H1 (cell line): Measurements from ENCODE around the gene CCDC40.

ENCODE experiments used
- BRCA1 ChIP-seq: IDR thresholded peaks from 2 replicates; pipeline ENCODE4 v1.6.1; 2012; ENCODE audit warnings: low read depth, low read length, improper control_type of control experiment
- EGR1 ChIP-seq: IDR thresholded peaks from 2 replicates; pipeline ENCODE4 v1.6.1; 2011; ENCODE audit warnings: low read depth, low read length, borderline replicate concordance
- EP300 ChIP-seq, 2 experiments: IDR thresholded peaks; 1 replicate in 1 of 2; 2 replicates in 1 of 2; pipeline ENCODE4 v1.6.1; 2011 to 2012; ENCODE audit warnings: low read depth in 2 of 2, low read length in 2 of 2, mild to moderate bottlenecking in 2 of 2, borderline replicate concordance in 1 of 2, inconsistent platforms in 1 of 2, moderate library complexity in 1 of 2
- EZH2 ChIP-seq: fragments of 200-600 bp; sonication (generic); IDR thresholded peaks from 2 replicates; pipeline ENCODE4 v1.7.1; 2012; ENCODE audit warnings: low read depth, mild to moderate bottlenecking, moderate library complexity, low read length, inconsistent platforms; ENCODE audit not compliant: severe bottlenecking
- RFX5 ChIP-seq: IDR thresholded peaks from 2 replicates; pipeline ENCODE4 v1.6.1; 2011; ENCODE audit warnings: low read depth, low read length, improper control_type of control experiment, borderline replicate concordance
- SUZ12 ChIP-seq: fragments of 200-600 bp; sonication (generic); IDR thresholded peaks from 2 replicates; pipeline ENCODE4 v1.6.1; 2012; ENCODE audit warnings: mild to moderate bottlenecking, inconsistent platforms, low read length, moderate library complexity, mixed read lengths
- TAF1 ChIP-seq: IDR thresholded peaks from 2 replicates; pipeline ENCODE4 v1.6.1; 2011; ENCODE audit warnings: mild to moderate bottlenecking, low read depth, low read length
- TCF12 ChIP-seq: IDR thresholded peaks from 2 replicates; pipeline ENCODE4 v1.6.1; 2011; ENCODE audit warnings: low read depth, mild to moderate bottlenecking, low read length
- TEAD4 ChIP-seq: IDR thresholded peaks from 2 replicates; pipeline ENCODE4 v1.6.1; 2012; ENCODE audit warnings: low read depth, low read length, inconsistent platforms, mixed read lengths
- YY1 ChIP-seq: IDR thresholded peaks from 2 replicates; pipeline ENCODE4 v1.6.1; 2011; ENCODE audit warnings: low read depth, mild to moderate bottlenecking, low read length
- TF ChIP-seq, protein P1 (sequence below), 3 experiments: IDR thresholded peaks; 1 replicate in 2 of 3; 2 replicates in 1 of 3; pipeline versions ENCODE4 v1.5.1 to v1.6.1; 2011; ENCODE audit warnings: low read length in 3 of 3, mild to moderate bottlenecking in 3 of 3, inconsistent platforms in 2 of 3, low read depth in 1 of 3, moderate library complexity in 1 of 3; ENCODE audit not compliant: insufficient read depth in 1 of 3; ENCODE audit errors: control extremely low read depth in 1 of 3
- TF ChIP-seq, protein P2 (sequence below): IDR thresholded peaks from 2 replicates; pipeline ENCODE4 v1.6.1; 2012; ENCODE audit warnings: inconsistent platforms

DNA sequence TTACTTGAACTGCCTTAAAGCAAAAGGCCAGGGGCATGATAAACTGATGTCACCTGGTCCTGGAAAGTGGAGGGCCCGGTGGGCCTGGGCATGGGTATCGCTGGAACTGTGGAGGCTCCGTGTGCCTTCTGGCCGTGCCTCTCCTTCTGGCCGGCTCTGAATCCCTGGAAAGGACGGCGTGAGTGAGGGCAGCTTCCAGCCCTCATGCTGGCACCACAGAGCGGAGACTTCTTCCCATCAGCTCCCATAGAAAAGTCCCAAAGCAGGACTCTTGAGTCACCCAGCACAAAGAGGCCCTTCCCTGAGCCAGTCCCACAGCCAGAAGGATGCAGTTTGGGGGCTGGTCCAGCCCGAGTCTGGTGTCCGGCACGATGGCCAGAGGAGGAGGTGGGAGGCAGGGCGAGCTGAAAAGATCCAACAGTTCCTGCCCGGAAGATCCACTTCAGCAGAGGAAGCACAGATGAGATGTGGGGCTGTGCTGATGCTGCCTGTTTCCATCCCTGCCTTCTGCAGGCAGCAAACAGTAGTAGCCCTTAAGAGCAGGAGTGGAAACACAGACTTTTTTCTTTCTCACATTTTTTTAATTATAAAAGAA is 72.7 kb downstream of the CCDC40 start:
- TF ChIP-seq RFX5: no peak
- no peak for TF ChIP-seq BRCA1
- no peak for TF ChIP-seq EGR1
- no peak for TF ChIP-seq TAF1
- TF ChIP-seq, protein P1, sequence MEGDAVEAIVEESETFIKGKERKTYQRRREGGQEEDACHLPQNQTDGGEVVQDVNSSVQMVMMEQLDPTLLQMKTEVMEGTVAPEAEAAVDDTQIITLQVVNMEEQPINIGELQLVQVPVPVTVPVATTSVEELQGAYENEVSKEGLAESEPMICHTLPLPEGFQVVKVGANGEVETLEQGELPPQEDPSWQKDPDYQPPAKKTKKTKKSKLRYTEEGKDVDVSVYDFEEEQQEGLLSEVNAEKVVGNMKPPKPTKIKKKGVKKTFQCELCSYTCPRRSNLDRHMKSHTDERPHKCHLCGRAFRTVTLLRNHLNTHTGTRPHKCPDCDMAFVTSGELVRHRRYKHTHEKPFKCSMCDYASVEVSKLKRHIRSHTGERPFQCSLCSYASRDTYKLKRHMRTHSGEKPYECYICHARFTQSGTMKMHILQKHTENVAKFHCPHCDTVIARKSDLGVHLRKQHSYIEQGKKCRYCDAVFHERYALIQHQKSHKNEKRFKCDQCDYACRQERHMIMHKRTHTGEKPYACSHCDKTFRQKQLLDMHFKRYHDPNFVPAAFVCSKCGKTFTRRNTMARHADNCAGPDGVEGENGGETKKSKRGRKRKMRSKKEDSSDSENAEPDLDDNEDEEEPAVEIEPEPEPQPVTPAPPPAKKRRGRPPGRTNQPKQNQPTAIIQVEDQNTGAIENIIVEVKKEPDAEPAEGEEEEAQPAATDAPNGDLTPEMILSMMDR (IDR thresholded peaks at IDR 0.05; ENCODE audit: control extremely low read depth in 1 of 3, insufficient read depth in 1 of 3, low read depth in 1 of 3, low read length in 3 of 3): no peak
- no peak for TF ChIP-seq YY1
- no peak for TF ChIP-seq SUZ12
- TF ChIP-seq TCF12: no peak
- no peak for TF ChIP-seq EZH2
- TF ChIP-seq, protein P2, sequence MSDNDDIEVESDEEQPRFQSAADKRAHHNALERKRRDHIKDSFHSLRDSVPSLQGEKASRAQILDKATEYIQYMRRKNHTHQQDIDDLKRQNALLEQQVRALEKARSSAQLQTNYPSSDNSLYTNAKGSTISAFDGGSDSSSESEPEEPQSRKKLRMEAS: no peak
- TF ChIP-seq TEAD4: no peak
- no peak for TF ChIP-seq EP300 (IDR thresholded peaks at IDR 0.05; ENCODE audit: borderline replicate concordance in 1 of 2, low read depth in 2 of 2, low read length in 2 of 2)
